ENCODE measurements around the gene HECTD4. TPM values are rescaled to one million over a fixed set of nuclear protein-coding genes. Genes with fewer than 3 reads are reported as not detected.

HECTD4 gene
- total RNA-seq, 1 experiment from 2014 or later, result 31.2 TPM

GRCh38 chr12:112319395-112319794, 62.8 kb downstream of the HECTD4 start:
- intact Hi-C loops (cut with micrococcal nuclease), result no loop called here
- no peak for DNase-seq (ENCODE audit: low read depth, low spot score)
- RAD21 ChIA-PET (ENCODE audit: low non-redundant PET in 1 of 2, low total read pairs in 2 of 2, uncharacterized antibody in 2 of 2, unreplicated experiment in 2 of 2), result no interaction called here
- no peak for ATAC-seq
- no peak overlapping the region for H3K9ac ChIP-seq (ENCODE audit: low read length)
- no TSS peak for BruUV-seq (replicated peaks)
- POLR2A ChIA-PET, result no interaction called here
- no peaks in the 10 kb centered on the region for H4K20me1 ChIP-seq (ENCODE audit: insufficient read depth)
- H3K4me3 ChIP-seq (replicated peaks in 1 of 2; ENCODE audit: low read depth in 1 of 2, low read length in 2 of 2), result no peak overlapping the region
- H3K4me1 ChIP-seq (ENCODE audit: control insufficient read depth in 1 of 2, insufficient read depth in 2 of 2, low read length in 2 of 2), result no peaks in the 10 kb centered on the region
- H3K36me3 ChIP-seq (ENCODE audit: control insufficient read depth in 1 of 2, insufficient read depth in 2 of 2, low read length in 2 of 2), result no peaks in the 10 kb centered on the region; a peak in 1 of 4 replicates
- H3K9me3 ChIP-seq (ENCODE audit: control insufficient read depth in 1 of 2, insufficient read depth in 1 of 2, low read depth in 1 of 2, low read length in 2 of 2), result no peaks in the 10 kb centered on the region
- H2AFZ ChIP-seq (ENCODE audit: low read depth, low read length, poor library complexity, severe bottlenecking), result no peak overlapping the region
- CTCF ChIA-PET, result no interaction called here
- TF ChIP-seq MAX (IDR thresholded peaks at IDR 0.05), result no peak
- no peak for TF ChIP-seq CBX3 (IDR thresholded peaks at IDR 0.05; ENCODE audit: low read depth)
- TF ChIP-seq EGR1 (IDR thresholded peaks at IDR 0.05; ENCODE audit: low read depth), result no peak
- no peak for TF ChIP-seq FOSL1 (IDR thresholded peaks at IDR 0.05; ENCODE audit: low read depth)
- TF ChIP-seq ATF3 (IDR thresholded peaks at IDR 0.05), result no peak
- no peak for TF ChIP-seq ZNF274 (IDR thresholded peaks at IDR 0.05; ENCODE audit: low read depth, low read length)
- TF ChIP-seq TCF7L2 (IDR thresholded peaks at IDR 0.05; ENCODE audit: borderline replicate concordance, extremely low read depth, insufficient read depth, insufficient read length), result no peak
- TF ChIP-seq SRF (IDR thresholded peaks at IDR 0.05; ENCODE audit: low read depth), result no peak
- no peak for TF ChIP-seq CEBPB (IDR thresholded peaks at IDR 0.05; ENCODE audit: low read depth)
- TF ChIP-seq ZBTB33 (IDR thresholded peaks at IDR 0.05; ENCODE audit: extremely low read depth, insufficient replicate concordance, low read length), result no peak
- no peak for TF ChIP-seq SP1 (IDR thresholded peaks at IDR 0.05; ENCODE audit: low read depth)
- no peaks in the 10 kb centered on the region for H3K9me2 ChIP-seq (ENCODE audit: insufficient read depth)
- H3K4me2 ChIP-seq (ENCODE audit: low read length), result no peak overlapping the region
- H3K79me2 ChIP-seq (ENCODE audit: insufficient read depth, low read length), result no peaks in the 10 kb centered on the region
- H3K27me3 ChIP-seq (ENCODE audit: insufficient read depth, low read length), result no peaks in the 10 kb centered on the region
- no peak overlapping the region for H3K27ac ChIP-seq (ENCODE audit: low read depth, low read length)
